ENCODE results near the gene BPIFA3.

The BPIFA3 gene

DNA sequence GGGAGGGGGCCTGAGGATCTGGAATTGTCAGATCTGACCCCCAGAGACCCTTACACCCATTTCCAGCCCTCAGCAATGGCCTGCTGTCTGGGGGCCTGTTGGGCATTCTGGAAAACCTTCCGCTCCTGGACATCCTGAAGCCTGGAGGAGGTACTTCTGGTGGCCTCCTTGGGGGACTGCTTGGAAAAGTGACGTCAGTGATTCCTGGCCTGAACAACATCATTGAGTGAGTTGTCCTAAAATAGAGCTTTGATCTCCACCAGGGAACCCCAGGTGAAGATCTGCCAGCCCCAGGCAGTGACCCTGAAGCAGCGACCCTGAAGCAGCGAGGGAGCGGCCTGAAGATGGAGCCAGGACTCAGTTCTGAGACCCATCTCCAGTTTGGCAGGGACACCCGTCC lies 20.8 kb downstream of the BPIFA3 start:
- in situ Hi-C loops (cut with HindIII; ENCODE audit: low sequenced_read_pairs): loop anchor here (5.0 kb wide), 1 partner anchor 106 kb away; no protein-coding TSS in a partner anchor
- TF ChIP-seq, protein P1, sequence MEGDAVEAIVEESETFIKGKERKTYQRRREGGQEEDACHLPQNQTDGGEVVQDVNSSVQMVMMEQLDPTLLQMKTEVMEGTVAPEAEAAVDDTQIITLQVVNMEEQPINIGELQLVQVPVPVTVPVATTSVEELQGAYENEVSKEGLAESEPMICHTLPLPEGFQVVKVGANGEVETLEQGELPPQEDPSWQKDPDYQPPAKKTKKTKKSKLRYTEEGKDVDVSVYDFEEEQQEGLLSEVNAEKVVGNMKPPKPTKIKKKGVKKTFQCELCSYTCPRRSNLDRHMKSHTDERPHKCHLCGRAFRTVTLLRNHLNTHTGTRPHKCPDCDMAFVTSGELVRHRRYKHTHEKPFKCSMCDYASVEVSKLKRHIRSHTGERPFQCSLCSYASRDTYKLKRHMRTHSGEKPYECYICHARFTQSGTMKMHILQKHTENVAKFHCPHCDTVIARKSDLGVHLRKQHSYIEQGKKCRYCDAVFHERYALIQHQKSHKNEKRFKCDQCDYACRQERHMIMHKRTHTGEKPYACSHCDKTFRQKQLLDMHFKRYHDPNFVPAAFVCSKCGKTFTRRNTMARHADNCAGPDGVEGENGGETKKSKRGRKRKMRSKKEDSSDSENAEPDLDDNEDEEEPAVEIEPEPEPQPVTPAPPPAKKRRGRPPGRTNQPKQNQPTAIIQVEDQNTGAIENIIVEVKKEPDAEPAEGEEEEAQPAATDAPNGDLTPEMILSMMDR (IDR thresholded peaks at IDR 0.05; ENCODE audit: low read depth, low read length, missing control alignments): no peak
- H3K4me3 ChIP-seq (ENCODE audit: low read depth, low read length): no peak overlapping the region
- DNase-seq (ENCODE audit: low read depth): no peak

DNA sequence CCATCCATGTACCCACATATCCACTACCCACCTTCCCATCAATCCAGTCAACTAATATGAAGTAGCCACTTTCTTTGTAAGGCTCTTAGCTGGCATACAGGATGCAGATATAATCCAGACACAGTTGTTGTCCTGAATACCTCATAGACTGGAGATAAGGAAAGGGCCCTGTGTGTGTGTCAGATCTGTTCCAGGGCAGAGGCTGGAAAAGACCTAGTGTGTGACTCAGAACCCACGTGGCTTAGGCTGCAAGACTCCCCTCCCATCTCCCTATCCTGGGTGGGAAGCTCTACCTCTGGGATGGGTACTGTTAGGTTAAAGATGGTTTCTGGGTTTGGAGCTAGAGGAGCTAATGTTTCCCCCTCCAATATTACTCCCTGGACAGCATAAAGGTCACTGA lies 22.3 kb downstream of the BPIFA3 start:
- TF ChIP-seq, protein P1 (IDR thresholded peaks at IDR 0.05; ENCODE audit: low read depth, low read length, missing control alignments): no peak
- no peak overlapping the region for H3K4me3 ChIP-seq (ENCODE audit: low read depth, low read length)
- in situ Hi-C loops (cut with HindIII; ENCODE audit: low sequenced_read_pairs): loop anchor here (5.0 kb wide), 1 partner anchor 107 kb away; no protein-coding TSS in a partner anchor
- no peak for DNase-seq (ENCODE audit: low read depth)

DNA sequence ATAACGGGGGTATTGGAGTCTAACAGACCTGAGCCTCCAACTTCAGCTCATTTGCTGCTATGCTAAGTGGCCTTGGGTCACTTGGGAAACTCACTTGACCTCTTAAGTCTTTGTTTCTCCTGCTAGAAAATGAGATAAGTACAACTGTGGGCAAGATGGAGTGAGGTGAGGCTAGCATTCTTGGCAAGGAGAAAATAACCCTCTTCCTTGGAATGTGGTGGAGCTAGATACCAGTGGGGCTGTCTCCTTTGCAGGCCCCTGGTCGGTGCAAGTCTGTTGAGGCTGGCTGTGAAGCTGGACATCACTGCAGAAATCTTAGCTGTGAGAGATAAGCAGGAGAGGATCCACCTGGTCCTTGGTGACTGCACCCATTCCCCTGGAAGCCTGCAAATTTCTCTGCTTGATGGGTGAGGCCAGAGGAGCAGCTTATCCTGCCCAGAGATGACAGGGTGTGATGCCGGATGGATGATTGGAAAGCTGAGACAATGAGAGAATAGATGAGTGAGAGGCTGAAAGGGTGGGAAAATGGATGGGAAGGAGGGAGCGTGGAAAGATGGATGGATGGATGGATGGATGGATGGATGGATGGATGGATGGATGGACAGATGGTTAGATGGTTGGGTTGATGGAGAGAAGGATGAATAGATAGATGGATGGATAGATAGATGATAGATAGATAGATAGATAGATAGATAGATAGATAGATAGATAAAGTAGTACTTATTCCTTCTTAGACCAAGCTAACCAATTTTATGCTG lies 23.0 kb downstream of the BPIFA3 start:
- TF ChIP-seq, protein P1 (IDR thresholded peaks at IDR 0.05; ENCODE audit: low read depth, low read length, missing control alignments): no peak
- in situ Hi-C loops (cut with HindIII; ENCODE audit: low sequenced_read_pairs): loop anchor here (5.0 kb wide), 1 partner anchor 108 kb away; no protein-coding TSS in a partner anchor
- H3K4me3 ChIP-seq (ENCODE audit: low read depth, low read length): no peak overlapping the region
- DNase-seq (ENCODE audit: low read depth): no peak

DNA sequence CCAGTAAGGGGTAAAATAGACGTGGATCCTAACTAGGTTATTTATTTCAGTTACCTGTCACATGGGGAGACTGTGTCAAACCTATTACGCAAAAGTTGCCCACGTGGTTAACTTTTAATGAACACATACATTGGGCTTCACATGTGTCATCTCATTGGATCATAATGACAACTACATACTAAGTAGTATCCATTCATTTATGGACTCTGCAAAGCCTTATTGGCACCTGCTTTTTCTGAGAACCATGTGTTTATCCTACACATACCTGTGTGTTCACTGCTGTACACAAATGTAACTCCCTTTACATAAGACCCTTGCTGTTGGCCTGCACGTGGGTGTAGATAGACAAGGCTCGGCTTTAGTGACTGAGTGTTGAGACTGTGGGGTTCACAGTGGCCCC lies 23.8 kb downstream of the BPIFA3 start:
- no peak for DNase-seq (ENCODE audit: low read depth)
- in situ Hi-C loops (cut with HindIII; ENCODE audit: low sequenced_read_pairs): no loop called here
- TF ChIP-seq, protein P1 (IDR thresholded peaks at IDR 0.05; ENCODE audit: low read depth, low read length, missing control alignments): no peak
- no peak overlapping the region for H3K4me3 ChIP-seq (ENCODE audit: low read depth, low read length)

DNA sequence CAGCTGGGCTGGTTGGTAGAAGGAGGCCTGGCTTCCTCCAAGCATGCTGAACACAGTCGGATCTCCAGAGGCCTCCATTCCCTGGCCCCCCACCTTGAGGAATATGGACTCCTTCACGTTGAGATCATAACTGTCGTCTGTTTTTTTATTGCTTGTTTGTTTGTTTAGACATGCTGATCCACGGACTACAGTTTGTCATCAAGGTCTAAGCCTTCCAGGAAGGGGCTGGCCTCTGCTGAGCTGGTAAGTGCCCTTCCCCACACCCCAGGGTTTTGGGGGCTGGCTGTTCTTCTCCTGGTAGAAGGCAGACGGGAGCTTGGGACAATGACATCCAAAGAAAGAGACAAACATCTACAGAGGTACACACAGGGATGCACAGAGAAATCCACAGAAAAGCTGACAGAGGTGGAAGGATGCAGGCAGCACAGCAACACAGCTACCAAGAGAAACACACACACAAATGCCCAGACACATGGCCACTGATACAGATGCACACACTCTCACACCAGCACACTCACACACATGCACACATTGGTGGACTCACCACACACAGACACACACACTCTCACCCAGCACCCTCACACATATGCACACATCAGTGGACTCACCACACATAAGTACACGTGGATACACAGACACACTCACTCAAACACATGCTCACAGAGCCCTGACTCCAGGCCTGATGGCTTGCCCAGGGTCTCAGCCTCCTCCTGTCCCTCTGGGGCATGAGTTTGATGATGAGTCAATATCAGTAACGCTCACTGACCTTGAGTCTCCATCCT lies 25.4 kb downstream of the BPIFA3 start:
- TF ChIP-seq, protein P1 (IDR thresholded peaks at IDR 0.05; ENCODE audit: low read depth, low read length, missing control alignments): no peak
- DNase-seq (ENCODE audit: low read depth): no peak
- in situ Hi-C loops (cut with HindIII; ENCODE audit: low sequenced_read_pairs): no loop called here
- no peak overlapping the region for H3K4me3 ChIP-seq (ENCODE audit: low read depth, low read length)

DNA sequence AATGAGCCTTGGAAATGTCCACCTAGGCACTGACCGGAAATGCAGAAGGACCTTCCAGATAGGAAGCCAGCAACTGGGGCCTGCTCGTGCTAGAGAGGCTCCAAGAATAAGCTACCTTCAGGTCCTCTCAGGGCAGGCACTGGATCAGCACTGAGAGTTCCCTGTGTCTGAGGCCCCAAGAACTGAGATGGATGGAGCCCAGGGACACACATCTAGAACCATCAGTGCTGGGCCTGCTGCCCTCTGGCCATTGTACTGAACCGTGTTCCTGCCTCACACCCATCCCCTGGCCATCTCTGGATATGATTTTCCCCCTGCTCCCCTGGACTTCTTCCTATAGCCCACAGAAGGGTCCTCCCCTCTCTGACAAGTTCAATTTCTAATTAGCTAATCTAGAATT lies 28.9 kb downstream of the BPIFA3 start:
- TF ChIP-seq, protein P1 (IDR thresholded peaks at IDR 0.05; ENCODE audit: low read depth, low read length, missing control alignments): no peak
- DNase-seq (ENCODE audit: low read depth): no peak
- no peak overlapping the region for H3K4me3 ChIP-seq (ENCODE audit: low read depth, low read length)
- in situ Hi-C loops (cut with HindIII; ENCODE audit: low sequenced_read_pairs): no loop called here
